K562 (cell line): ENCODE results near the gene SLC35B1. TPM values are rescaled to one million over a fixed set of nuclear protein-coding genes. Genes with fewer than 3 reads are reported as not detected.

ENCODE experiments used
- ATAC-seq: fragments of 200-7000 bp; cut with Tn5 transposase; 3 replicates; pipeline ENCODE4 v1.9.1; 2020; ENCODE audit warnings: moderate library complexity
- BruUV-seq: library from RNA; stranded (reverse); fragments of 400-500 nt; replicated peaks from 2 replicates; lab custom pipeline; 2021; lab: Mats Ljungman, UMichigan
- CTCF ChIA-PET: fragments of 300-600 bp; formaldehyde crosslinking; extraction: SDS; loops from one replicate; lab custom pipeline; 2021; ENCODE audit warnings: low intra/inter-chr PET ratio; lab: Yijun Ruan, JAX
- POLR2A ChIA-PET: fragments of 300-600, 350-650 bp; sonication (Branson Sonifier 250); formaldehyde crosslinking; extraction: SDS; loops from one replicate; lab custom pipeline; 2021; ENCODE audit warnings: antibody characterized with exemption, inconsistent platforms; lab: Yijun Ruan, JAX
- DNase-seq, 4 experiments: peaks; one replicate each; pipeline versions ENCODE4 v3.0.0 to v3.0.0-alpha.2; 2011 to 2018; ENCODE audit warnings: low spot score in 3 of 4, mixed read lengths in 3 of 4; ENCODE audit errors: extremely low read depth in 1 of 4
- FAIRE-seq: peaks from 2 replicates; lab custom pipeline; 2011; peaks lifted over from hg19 to GRCh38; lab: Jason Lieb, UNC
- H2AFZ ChIP-seq: 2 replicates; pipeline ENCODE4 v1.6.0; 2011; ENCODE audit warnings: low read depth, low read length, control low read depth, inconsistent platforms
- H3K27ac ChIP-seq: fragments of 200-600 bp; 3 replicates; pipeline ENCODE4 v1.8.0; 2011; ENCODE audit warnings: low read depth, mild to moderate bottlenecking, control low read depth, inconsistent platforms, low read length, moderate library complexity, mixed read lengths; ENCODE audit errors: extremely low read depth
- H3K27me3 ChIP-seq, 2 experiments: fragments of 300-600 bp in 1 of 2; 2 replicates in 1 of 2; 3 replicates in 1 of 2; pipeline versions ENCODE4 v1.6.0 to v1.8.0; 2011; ENCODE audit warnings: inconsistent platforms in 2 of 2, low read length in 2 of 2, mild to moderate bottlenecking in 1 of 2, mixed read lengths in 1 of 2, moderate library complexity in 1 of 2; ENCODE audit not compliant: control insufficient read depth in 2 of 2, insufficient read depth in 2 of 2
- H3K36me3 ChIP-seq: fragments of 300-600 bp; 3 replicates; pipeline ENCODE4 v1.8.0; 2011; ENCODE audit warnings: mild to moderate bottlenecking, low read length, inconsistent platforms; ENCODE audit not compliant: control insufficient read depth, insufficient read depth
- H3K4me1 ChIP-seq, 2 experiments: fragments of 200-600 bp in 1 of 2; replicated peaks in 1 of 2; 2 replicates in 1 of 2; 3 replicates in 1 of 2; pipeline versions ENCODE4 v1.5.1 to v1.8.0; 2011; ENCODE audit warnings: inconsistent platforms in 2 of 2, low read length in 2 of 2, mild to moderate bottlenecking in 1 of 2, mixed read lengths in 1 of 2, moderate library complexity in 1 of 2; ENCODE audit not compliant: control insufficient read depth in 2 of 2, insufficient read depth in 2 of 2
- H3K4me2 ChIP-seq: 2 replicates; pipeline ENCODE4 v1.6.1; 2011; ENCODE audit warnings: low read length, control low read depth, inconsistent platforms, mixed read lengths; ENCODE audit not compliant: insufficient read depth
- H3K4me3 ChIP-seq: fragments of 200-600 bp; sonication (generic), shearing (Covaris generic); 2 replicates; pipeline ENCODE4 v1.5.1; 2016; ENCODE audit warnings: control low read depth, inconsistent platforms
- H3K79me2 ChIP-seq: fragments of 200-600 bp; 3 replicates; pipeline ENCODE4 v1.8.0; 2011; ENCODE audit warnings: low read length, inconsistent platforms; ENCODE audit not compliant: control insufficient read depth, insufficient read depth
- H3K9ac ChIP-seq, 2 experiments: 2 replicates each; pipeline versions ENCODE4 v1.6.0 to v1.6.1; 2011; ENCODE audit warnings: low read depth in 2 of 2, low read length in 2 of 2, control low read depth in 1 of 2, inconsistent platforms in 1 of 2, mild to moderate bottlenecking in 1 of 2, mixed read lengths in 1 of 2; ENCODE audit not compliant: insufficient read depth in 1 of 2
- H3K9me1 ChIP-seq: one replicate; pipeline ENCODE4 v1.6.0; 2011; ENCODE audit warnings: inconsistent platforms, mild to moderate bottlenecking, low read length, moderate library complexity; ENCODE audit not compliant: control insufficient read depth, insufficient read depth
- H3K9me3 ChIP-seq: replicated peaks from 2 replicates; pipeline ENCODE4 v1.5.1; 2011; ENCODE audit warnings: low read depth, low read length, inconsistent platforms; ENCODE audit not compliant: control insufficient read depth, insufficient read depth
- H4K20me1 ChIP-seq: replicated peaks from 2 replicates; pipeline ENCODE4 v1.6.1; 2011; ENCODE audit warnings: low read length, inconsistent platforms, mixed read lengths; ENCODE audit not compliant: control insufficient read depth, insufficient read depth
- C11orf30 ChIP-seq: fragments of 450-650 bp; IDR thresholded peaks from 2 replicates; pipeline ENCODE4 v1.6.1; 2016; ENCODE audit warnings: low read depth, mild to moderate bottlenecking
- GABPB2 ChIP-seq: fragments of 250-450 bp; sonication (Bioruptor Pico); conservative IDR thresholded peaks from 2 replicates; pipeline ENCODE4 v1.5.1; 2021; ENCODE audit warnings: mild to moderate bottlenecking
- MECOM ChIP-seq: fragments of 250-450 bp; sonication (Bioruptor Pico); IDR thresholded peaks from 2 replicates; pipeline ENCODE4 v1.8.0; 2022; ENCODE audit warnings: inconsistent platforms
- MYNN ChIP-seq, 2 experiments: sonication (generic); formaldehyde crosslinking in 1 of 2; IDR thresholded peaks; 2 replicates each; pipeline versions ENCODE4 v1.5.0 to v1.6.1; 2016 to 2020; ENCODE audit warnings: antibody characterized with exemption in 1 of 2, missing genetic modification reagents in 1 of 2
- SETDB1 ChIP-seq: IDR thresholded peaks from one replicate; pipeline ENCODE4 v1.6.1; 2012; ENCODE audit warnings: low read length, control low read depth, inconsistent platforms
- SPI1 ChIP-seq: IDR thresholded peaks from 2 replicates; pipeline ENCODE4 v1.6.1; 2011; ENCODE audit warnings: low read depth, low read length, control low read depth, borderline replicate concordance
- TGIF2 ChIP-seq: sonication (generic); formaldehyde crosslinking; IDR thresholded peaks from 2 replicates; pipeline ENCODE4 v1.8.1; 2022; ENCODE audit warnings: mild to moderate bottlenecking, missing genetic modification reagents, moderate library complexity
- ZNF133 ChIP-seq: fragments of 250-450 bp; sonication (Bioruptor Pico); IDR thresholded peaks from 2 replicates; pipeline ENCODE4 v1.4.0; 2020; ENCODE audit warnings: mild to moderate bottlenecking
- WGBS: fragments of 100-300 bp; shearing (Covaris generic); methylation state at CpG from one replicate; pipeline ENCODE4 v1.1.6; 2016; ENCODE audit warnings: low coverage, mixed read lengths; ENCODE audit not compliant: insufficient coverage; ENCODE audit errors: missing lambda C conversion rate; 5-methylcytosine and 5-hydroxymethylcytosine counted together
- in situ Hi-C: fragments of 300-500 bp; cut with MboI; formaldehyde crosslinking; loops from 4 replicates; pipeline ENCODE4 v1.15.0; 2018; ENCODE audit warnings: inconsistent platforms, mixed read lengths
- intact Hi-C: fragments of 100-400 bp; cut with micrococcal nuclease; formaldehyde crosslinking; loops from 2 replicates; pipeline ENCODE4 v1.14.2; 2022
- polyA plus RNA-seq, 8 experiments: library from polyadenylated mRNA; depleted of rRNA in 4 of 8; stranded (reverse) in 5 of 8; unstranded in 3 of 8; fragments of >200 nt; fragmentation: Nextera tagmentation in 2 of 8; fragmentation: Illumina TruSeq in 1 of 8; extraction: Ambion mirVana in 2 of 8; extraction: Trizol in 1 of 8; gene quantifications; 2 replicates each; pipeline versions ENCODE4 v1.2.1 to v1.2.3, GENCODE V29; 2011 to 2014; ENCODE audit warnings: inconsistent platforms in 1 of 8, missing spikeins in 1 of 8
- total RNA-seq, 7 experiments: library from RNA; depleted of rRNA in 6 of 7; stranded (reverse); fragments of >200 nt in 6 of 7; fragmentation: Illumina TruSeq in 2 of 7; extraction: Trizol in 2 of 7; gene quantifications; 2 replicates each; pipeline versions ENCODE4 v1.2.1 to v1.2.3, GENCODE V29; 2011 to 2021; ENCODE audit warnings: low replicate concordance in 1 of 7
- TF ChIP-seq, protein P1 (sequence below): IDR thresholded peaks from 3 replicates; pipeline ENCODE4 v1.6.1; 2011; ENCODE audit warnings: borderline replicate concordance, mild to moderate bottlenecking, moderate library complexity; ENCODE audit not compliant: insufficient read length; ENCODE audit errors: extremely low read depth
- TF ChIP-seq, protein P2 (sequence below): sonication (generic); formaldehyde crosslinking; IDR thresholded peaks from 2 replicates; pipeline ENCODE4 v1.8.1; 2023; ENCODE audit warnings: mild to moderate bottlenecking, missing genetic modification reagents, moderate library complexity
- TF ChIP-seq, protein P3 (sequence below): fragments of 450-650 bp; IDR thresholded peaks from 2 replicates; pipeline ENCODE4 v1.6.1; 2016; ENCODE audit warnings: missing biosample characterization, missing genetic modification characterization
- TF ChIP-seq, protein P4 (sequence below), 2 experiments: fragments of 450-650 bp; conservative IDR thresholded peaks; 2 replicates each; pipeline ENCODE4 v1.6.1; 2017; ENCODE audit warnings: mild to moderate bottlenecking in 2 of 2, moderate library complexity in 2 of 2
- TF ChIP-seq, protein P5 (sequence below): fragments of 450-650 bp; formaldehyde crosslinking; IDR thresholded peaks from 2 replicates; pipeline ENCODE4 v1.4.0; 2022; ENCODE audit warnings: missing genetic modification characterization

SLC35B1 gene
- total and polyA plus RNA-seq, 9 of the 15 experiments (the other 6 are each of a cell fraction or from before 2014, with no cell fraction given): 51.4 to 87.9 (median 66.3) TPM

DNA sequence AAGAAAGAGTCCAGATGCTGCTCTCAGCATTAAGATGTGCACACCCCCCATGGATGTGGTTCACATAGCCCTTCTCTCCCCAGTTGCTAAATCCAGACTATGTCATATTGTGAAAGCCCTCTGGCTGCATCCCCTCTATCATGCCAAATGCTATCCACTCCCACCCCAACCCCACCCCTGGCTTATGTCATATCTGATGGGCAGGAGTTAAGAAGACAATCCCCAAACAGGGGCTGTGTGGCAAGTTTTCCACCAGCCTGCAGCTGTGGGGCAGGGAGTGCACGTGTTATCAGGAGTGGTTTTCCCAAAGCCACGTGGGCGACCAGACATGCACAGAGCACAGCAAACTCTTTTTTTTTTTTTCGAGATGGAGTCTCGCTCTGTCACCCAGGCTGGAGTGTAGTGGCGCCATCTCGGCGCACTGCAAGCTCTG lies 46.2 kb upstream of the SLC35B1 start (continued):
- TF ChIP-seq, protein P1, sequence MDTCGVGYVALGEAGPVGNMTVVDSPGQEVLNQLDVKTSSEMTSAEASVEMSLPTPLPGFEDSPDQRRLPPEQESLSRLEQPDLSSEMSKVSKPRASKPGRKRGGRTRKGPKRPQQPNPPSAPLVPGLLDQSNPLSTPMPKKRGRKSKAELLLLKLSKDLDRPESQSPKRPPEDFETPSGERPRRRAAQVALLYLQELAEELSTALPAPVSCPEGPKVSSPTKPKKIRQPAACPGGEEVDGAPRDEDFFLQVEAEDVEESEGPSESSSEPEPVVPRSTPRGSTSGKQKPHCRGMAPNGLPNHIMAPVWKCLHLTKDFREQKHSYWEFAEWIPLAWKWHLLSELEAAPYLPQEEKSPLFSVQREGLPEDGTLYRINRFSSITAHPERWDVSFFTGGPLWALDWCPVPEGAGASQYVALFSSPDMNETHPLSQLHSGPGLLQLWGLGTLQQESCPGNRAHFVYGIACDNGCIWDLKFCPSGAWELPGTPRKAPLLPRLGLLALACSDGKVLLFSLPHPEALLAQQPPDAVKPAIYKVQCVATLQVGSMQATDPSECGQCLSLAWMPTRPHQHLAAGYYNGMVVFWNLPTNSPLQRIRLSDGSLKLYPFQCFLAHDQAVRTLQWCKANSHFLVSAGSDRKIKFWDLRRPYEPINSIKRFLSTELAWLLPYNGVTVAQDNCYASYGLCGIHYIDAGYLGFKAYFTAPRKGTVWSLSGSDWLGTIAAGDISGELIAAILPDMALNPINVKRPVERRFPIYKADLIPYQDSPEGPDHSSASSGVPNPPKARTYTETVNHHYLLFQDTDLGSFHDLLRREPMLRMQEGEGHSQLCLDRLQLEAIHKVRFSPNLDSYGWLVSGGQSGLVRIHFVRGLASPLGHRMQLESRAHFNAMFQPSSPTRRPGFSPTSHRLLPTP: no peak

DNA sequence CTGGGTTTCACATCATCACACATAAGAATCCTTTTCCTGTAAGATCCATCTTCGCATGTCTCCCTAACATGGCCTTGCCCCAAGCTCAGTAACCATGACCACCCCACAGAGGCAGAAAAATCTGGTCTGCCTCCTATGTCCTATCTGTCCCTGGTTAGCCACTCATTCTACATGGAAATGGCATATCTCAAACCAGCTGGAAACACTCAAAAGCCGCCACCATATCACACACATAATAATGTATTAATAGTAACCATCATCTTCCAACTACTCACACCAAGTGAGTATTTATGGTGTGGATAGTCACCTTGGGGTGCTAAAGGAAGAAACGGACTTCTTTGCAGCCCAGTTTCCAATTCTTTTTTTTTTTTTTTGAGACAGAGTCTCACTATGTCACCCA lies 44.7 kb upstream of the SLC35B1 start:
- Histone ChIP-seq H3K36me3 (peaks cover 75% of the 10 kb centered on the region), H3K27ac (no peak overlapping the region), H3K27me3 (no peaks in the 10 kb centered on the region), H3K9ac (no peak overlapping the region), H2AFZ (no peak overlapping the region), H3K79me2 (peaks cover 87% of the 10 kb centered on the region), H3K9me3 (no peaks in the 10 kb centered on the region), H3K9me1 (peaks cover 3% of the 10 kb centered on the region), H3K4me2 (no peak overlapping the region), H3K4me3 (no peak overlapping the region), H4K20me1 (peaks cover 24% of the 10 kb centered on the region), H3K4me1 (peaks cover 29 to 52% of the 10 kb centered on the region in 2 experiments)
- POLR2A ChIA-PET: interaction anchor here (0.6 to 1.4 kb wide), 7 partner anchors 8 to 207 kb away, joined by 3 to 6 read pairs (median 3); partner anchors contain the start of gene KAT7
- WGBS: 79% methylated on average over 3 of the region's 3 CpGs
- no peak for DNase-seq
- CTCF ChIA-PET: no interaction called here
- ATAC-seq: no peak
- intact Hi-C loops (no loop called here), in situ Hi-C loops (no loop called here)
- FAIRE-seq: no peak
- BruUV-seq: no TSS peak
- TF ChIP-seq GABPB2 (CRISPR knock-in tag) (no peak), TGIF2 (CRISPR knock-in tag) (no peak), MECOM (no peak), C11orf30 (no peak), MYNN (IDR thresholded peaks at IDR 0.05) (no peak), MYNN (CRISPR knock-in tag; IDR thresholded peaks at IDR 0.05) (no peak), SPI1 (no peak), SETDB1 (no peak), ZNF133 (CRISPR knock-in tag) (no peak)
- TF ChIP-seq, protein P2, sequence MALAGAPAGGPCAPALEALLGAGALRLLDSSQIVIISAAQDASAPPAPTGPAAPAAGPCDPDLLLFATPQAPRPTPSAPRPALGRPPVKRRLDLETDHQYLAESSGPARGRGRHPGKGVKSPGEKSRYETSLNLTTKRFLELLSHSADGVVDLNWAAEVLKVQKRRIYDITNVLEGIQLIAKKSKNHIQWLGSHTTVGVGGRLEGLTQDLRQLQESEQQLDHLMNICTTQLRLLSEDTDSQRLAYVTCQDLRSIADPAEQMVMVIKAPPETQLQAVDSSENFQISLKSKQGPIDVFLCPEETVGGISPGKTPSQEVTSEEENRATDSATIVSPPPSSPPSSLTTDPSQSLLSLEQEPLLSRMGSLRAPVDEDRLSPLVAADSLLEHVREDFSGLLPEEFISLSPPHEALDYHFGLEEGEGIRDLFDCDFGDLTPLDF (CRISPR knock-in tag): no peak
- TF ChIP-seq, protein P3, sequence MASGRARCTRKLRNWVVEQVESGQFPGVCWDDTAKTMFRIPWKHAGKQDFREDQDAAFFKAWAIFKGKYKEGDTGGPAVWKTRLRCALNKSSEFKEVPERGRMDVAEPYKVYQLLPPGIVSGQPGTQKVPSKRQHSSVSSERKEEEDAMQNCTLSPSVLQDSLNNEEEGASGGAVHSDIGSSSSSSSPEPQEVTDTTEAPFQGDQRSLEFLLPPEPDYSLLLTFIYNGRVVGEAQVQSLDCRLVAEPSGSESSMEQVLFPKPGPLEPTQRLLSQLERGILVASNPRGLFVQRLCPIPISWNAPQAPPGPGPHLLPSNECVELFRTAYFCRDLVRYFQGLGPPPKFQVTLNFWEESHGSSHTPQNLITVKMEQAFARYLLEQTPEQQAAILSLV (tag): no peak
- TF ChIP-seq, protein P4, sequence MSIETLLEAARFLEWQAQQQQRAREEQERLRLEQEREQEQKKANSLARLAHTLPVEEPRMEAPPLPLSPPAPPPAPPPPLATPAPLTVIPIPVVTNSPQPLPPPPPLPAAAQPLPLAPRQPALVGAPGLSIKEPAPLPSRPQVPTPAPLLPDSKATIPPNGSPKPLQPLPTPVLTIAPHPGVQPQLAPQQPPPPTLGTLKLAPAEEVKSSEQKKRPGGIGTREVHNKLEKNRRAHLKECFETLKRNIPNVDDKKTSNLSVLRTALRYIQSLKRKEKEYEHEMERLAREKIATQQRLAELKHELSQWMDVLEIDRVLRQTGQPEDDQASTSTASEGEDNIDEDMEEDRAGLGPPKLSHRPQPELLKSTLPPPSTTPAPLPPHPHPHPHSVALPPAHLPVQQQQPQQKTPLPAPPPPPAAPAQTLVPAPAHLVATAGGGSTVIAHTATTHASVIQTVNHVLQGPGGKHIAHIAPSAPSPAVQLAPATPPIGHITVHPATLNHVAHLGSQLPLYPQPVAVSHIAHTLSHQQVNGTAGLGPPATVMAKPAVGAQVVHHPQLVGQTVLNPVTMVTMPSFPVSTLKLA (conservative IDR thresholded peaks at IDR 0.05): no peak
- TF ChIP-seq, protein P5, sequence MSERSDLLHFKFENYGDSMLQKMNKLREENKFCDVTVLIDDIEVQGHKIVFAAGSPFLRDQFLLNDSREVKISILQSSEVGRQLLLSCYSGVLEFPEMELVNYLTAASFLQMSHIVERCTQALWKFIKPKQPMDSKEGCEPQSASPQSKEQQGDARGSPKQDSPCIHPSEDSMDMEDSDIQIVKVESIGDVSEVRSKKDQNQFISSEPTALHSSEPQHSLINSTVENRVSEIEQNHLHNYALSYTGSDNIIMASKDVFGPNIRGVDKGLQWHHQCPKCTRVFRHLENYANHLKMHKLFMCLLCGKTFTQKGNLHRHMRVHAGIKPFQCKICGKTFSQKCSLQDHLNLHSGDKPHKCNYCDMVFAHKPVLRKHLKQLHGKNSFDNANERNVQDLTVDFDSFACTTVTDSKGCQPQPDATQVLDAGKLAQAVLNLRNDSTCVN (CRISPR knock-in tag): no peak
